ENCODE measurements around the gene ARIH1. TPM values are rescaled to one million over a fixed set of nuclear protein-coding genes. Genes with fewer than 3 reads are reported as not detected.
"Not testable (repeated sequence)": the region's sequence is repeated elsewhere in the genome, so short reads cannot be mapped to it uniquely, and the experiment has no call there.

ARIH1 gene
- total RNA-seq, 1 donor from 2014 or later = 171 TPM

GRCh38 chr15:72475674-72476073 is 1.5 kb downstream of the ARIH1 start:
- peaks cover 22% of the 10 kb centered on the region for H3K4me1 Mint-ChIP-seq (ENCODE audit: low read depth)
- DNase-seq (ENCODE audit: low spot score, unreplicated experiment) = no peak
- TF ChIP-seq CTCF (IDR thresholded peaks at IDR 0.05; ENCODE audit: unreplicated experiment) = no peak
- peak overlapping the region; percentile 94 for H3K4me3 Mint-ChIP-seq (ENCODE audit: low read depth)
- H3K36me3 Mint-ChIP-seq (ENCODE audit: insufficient read depth) = peaks cover 23% of the 10 kb centered on the region
- H3K9me3 Mint-ChIP-seq (ENCODE audit: low read depth) = no peaks in the 10 kb centered on the region
- H3K27me3 Mint-ChIP-seq = no peaks in the 10 kb centered on the region
- H3K27ac Mint-ChIP-seq = peak overlapping the region; percentile 100

GRCh38 chr15:72476330-72476729 is 2.2 kb downstream of the ARIH1 start:
- H3K27me3 Mint-ChIP-seq; DNase-seq (ENCODE audit: low spot score, unreplicated experiment); H3K9me3 Mint-ChIP-seq (ENCODE audit: low read depth): not testable (repeated sequence)
- peaks cover 28% of the 10 kb centered on the region for H3K4me1 Mint-ChIP-seq (ENCODE audit: low read depth)
- peak overlapping the region; percentile 89 for H3K27ac Mint-ChIP-seq
- peaks cover 26% of the 10 kb centered on the region for H3K36me3 Mint-ChIP-seq (ENCODE audit: insufficient read depth)
- peak overlapping the region; percentile 94 for H3K4me3 Mint-ChIP-seq (ENCODE audit: low read depth)

GRCh38 chr15:72481015-72481659 is 7.0 kb downstream of the ARIH1 start:
- DNase-seq (ENCODE audit: low spot score, unreplicated experiment) = no peak
- Mint-ChIP-seq H3K27me3 (no peaks in the 10 kb centered on the region), H3K9me3 (ENCODE audit: low read depth) (no peaks in the 10 kb centered on the region), H3K36me3 (ENCODE audit: insufficient read depth) (peaks cover 38% of the 10 kb centered on the region), H3K4me3 (ENCODE audit: low read depth) (no peak overlapping the region), H3K4me1 (ENCODE audit: low read depth) (peaks cover 22% of the 10 kb centered on the region), H3K27ac (peak overlapping the region; percentile 15)
- TF ChIP-seq CTCF (IDR thresholded peaks at IDR 0.05; ENCODE audit: unreplicated experiment) = no peak

- no peak for DNase-seq (ENCODE audit: low spot score, unreplicated experiment)
- no peak for TF ChIP-seq CTCF (IDR thresholded peaks at IDR 0.05; ENCODE audit: unreplicated experiment)
- no peak overlapping the region for H3K4me3 Mint-ChIP-seq (ENCODE audit: low read depth)
- no peaks in the 10 kb centered on the region for H3K27me3 Mint-ChIP-seq
- peak overlapping the region; percentile 0 for H3K27ac Mint-ChIP-seq
- H3K9me3 Mint-ChIP-seq (ENCODE audit: low read depth) = no peaks in the 10 kb centered on the region
- H3K4me1 Mint-ChIP-seq (ENCODE audit: low read depth) = peaks cover 10% of the 10 kb centered on the region
- peaks cover 30% of the 10 kb centered on the region for H3K36me3 Mint-ChIP-seq (ENCODE audit: insufficient read depth)
Measured at GRCh38 chr15:72482275-72482674, 8.1 kb downstream of the ARIH1 start.

GRCh38 chr15:72483279-72483678 is 9.1 kb downstream of the ARIH1 start:
- H3K27ac Mint-ChIP-seq = no peak overlapping the region
- no peak for DNase-seq (ENCODE audit: low spot score, unreplicated experiment)
- H3K4me1 Mint-ChIP-seq (ENCODE audit: low read depth) = peaks cover 17% of the 10 kb centered on the region
- H3K27me3 Mint-ChIP-seq = no peaks in the 10 kb centered on the region
- TF ChIP-seq CTCF (IDR thresholded peaks at IDR 0.05; ENCODE audit: unreplicated experiment) = no peak
- H3K9me3 Mint-ChIP-seq (ENCODE audit: low read depth) = no peaks in the 10 kb centered on the region
- peaks cover 28% of the 10 kb centered on the region for H3K36me3 Mint-ChIP-seq (ENCODE audit: insufficient read depth)
- H3K4me3 Mint-ChIP-seq (ENCODE audit: low read depth) = no peak overlapping the region

- Mint-ChIP-seq H3K4me3 (ENCODE audit: low read depth) (no peak overlapping the region), H3K27me3 (no peaks in the 10 kb centered on the region), H3K9me3 (ENCODE audit: low read depth) (no peaks in the 10 kb centered on the region), H3K36me3 (ENCODE audit: insufficient read depth) (peaks cover 13% of the 10 kb centered on the region), H3K27ac (no peak overlapping the region), H3K4me1 (ENCODE audit: low read depth) (peaks cover 20% of the 10 kb centered on the region)
- DNase-seq (ENCODE audit: low spot score, unreplicated experiment) = no peak
- no peak for TF ChIP-seq CTCF (IDR thresholded peaks at IDR 0.05; ENCODE audit: unreplicated experiment)
Measured at GRCh38 chr15:72486144-72486543, 12.0 kb downstream of the ARIH1 start.

All from progenitor cell of endocrine pancreas (in vitro differentiated cells).